ENCODE measurements around the gene IRF2BP2.
A peak's percentile ranks its signal among the peaks of the same experiment; 100 is the strongest.

The IRF2BP2 gene

DNA sequence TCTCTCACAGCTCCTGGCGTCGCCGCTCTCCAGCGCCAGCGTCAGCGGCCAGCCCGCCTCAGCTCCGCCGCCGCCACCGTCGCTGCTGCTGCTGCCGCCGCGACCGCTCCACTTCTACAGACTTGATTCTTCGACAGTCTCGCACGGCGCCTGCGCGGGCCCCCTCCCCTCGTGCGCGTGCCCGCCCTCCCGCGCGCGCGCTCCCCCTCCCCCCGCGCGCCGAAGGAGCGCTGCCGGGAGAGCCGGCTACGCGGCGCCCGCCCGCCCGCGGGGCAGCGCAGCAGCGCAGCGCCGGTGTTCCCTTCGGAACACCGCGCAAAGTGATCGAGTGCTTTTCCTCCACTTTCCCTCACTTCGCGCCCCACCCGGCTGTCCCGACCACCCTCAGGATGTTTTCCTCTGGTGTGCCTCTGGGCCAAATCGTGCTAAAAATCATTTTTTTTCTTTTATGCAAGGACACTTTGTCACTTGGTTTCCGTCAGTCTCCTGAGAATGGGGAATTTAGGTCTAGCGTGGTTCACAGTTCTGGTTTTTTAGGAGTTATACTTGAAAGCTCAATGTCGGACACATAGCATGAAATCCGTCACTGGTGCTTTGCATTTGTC lies at the start of gene IRF2BP2:
Gene IRF2BP2, minus strand, starts transcription at position 118 of the 605 bp plus-strand sequence. CDS start 684 bp downstream, outside the sequence.
- TF ChIP-seq, protein P1, sequence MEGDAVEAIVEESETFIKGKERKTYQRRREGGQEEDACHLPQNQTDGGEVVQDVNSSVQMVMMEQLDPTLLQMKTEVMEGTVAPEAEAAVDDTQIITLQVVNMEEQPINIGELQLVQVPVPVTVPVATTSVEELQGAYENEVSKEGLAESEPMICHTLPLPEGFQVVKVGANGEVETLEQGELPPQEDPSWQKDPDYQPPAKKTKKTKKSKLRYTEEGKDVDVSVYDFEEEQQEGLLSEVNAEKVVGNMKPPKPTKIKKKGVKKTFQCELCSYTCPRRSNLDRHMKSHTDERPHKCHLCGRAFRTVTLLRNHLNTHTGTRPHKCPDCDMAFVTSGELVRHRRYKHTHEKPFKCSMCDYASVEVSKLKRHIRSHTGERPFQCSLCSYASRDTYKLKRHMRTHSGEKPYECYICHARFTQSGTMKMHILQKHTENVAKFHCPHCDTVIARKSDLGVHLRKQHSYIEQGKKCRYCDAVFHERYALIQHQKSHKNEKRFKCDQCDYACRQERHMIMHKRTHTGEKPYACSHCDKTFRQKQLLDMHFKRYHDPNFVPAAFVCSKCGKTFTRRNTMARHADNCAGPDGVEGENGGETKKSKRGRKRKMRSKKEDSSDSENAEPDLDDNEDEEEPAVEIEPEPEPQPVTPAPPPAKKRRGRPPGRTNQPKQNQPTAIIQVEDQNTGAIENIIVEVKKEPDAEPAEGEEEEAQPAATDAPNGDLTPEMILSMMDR (IDR thresholded peaks at IDR 0.05; ENCODE audit: borderline replicate concordance, insufficient read depth, low read depth, low read length) = no peak

DNA sequence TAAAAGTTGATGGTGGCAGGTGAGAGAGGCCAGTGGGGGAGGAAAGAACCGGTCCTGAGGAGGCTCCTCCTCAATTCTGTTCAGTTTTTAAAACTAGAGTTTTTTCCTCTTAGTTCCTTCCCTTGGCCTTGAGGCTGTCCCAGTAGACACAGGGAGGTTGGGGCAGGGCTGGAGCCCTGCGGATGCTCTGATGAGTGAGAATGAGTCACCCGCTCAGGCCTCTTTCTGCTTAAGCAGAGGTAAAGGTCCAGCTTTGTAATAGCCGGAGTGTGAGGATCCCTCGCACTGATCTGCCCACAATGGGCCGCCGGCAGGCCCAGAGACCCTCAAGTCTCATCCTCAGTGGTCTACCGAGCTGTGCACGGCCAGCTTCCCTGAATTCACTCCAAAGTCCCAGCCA lies 49.6 kb upstream of the IRF2BP2 start:
- TF ChIP-seq, protein P1 (IDR thresholded peaks at IDR 0.05; ENCODE audit: borderline replicate concordance, insufficient read depth, low read depth, low read length) = no peak
- no peak overlapping the region for H3K4me3 ChIP-seq (ENCODE audit: low read depth, low read length)

More for the DNA sequence above, at the start of gene IRF2BP2:
- peak within 1 kb of the TSS; percentile 88 for H3K4me3 ChIP-seq (ENCODE audit: low read depth, low read length)

DNA sequence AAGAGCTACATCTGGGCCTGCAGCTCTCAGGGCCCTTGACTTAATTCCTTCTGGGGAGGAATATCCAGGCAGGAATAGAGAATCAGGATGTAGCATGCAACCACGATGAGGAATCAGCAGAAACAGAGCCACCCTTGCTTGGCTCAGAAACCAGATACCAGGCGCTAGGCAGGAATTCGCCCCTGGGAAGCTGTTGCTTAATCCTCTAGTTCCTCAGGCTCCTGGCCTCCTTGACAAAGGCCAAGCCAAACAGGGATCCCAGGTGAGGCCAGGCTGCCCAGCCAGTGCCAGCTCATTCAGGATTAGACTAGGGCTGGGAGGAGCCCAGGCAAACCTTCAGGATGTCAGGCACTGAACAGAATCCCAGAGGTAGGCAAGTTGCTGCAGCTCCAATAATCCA lies 48.2 kb upstream of the IRF2BP2 start:
- no peak overlapping the region for H3K4me3 ChIP-seq (ENCODE audit: low read depth, low read length)
- TF ChIP-seq, protein P1 (IDR thresholded peaks at IDR 0.05; ENCODE audit: borderline replicate concordance, insufficient read depth, low read depth, low read length) = no peak

DNA sequence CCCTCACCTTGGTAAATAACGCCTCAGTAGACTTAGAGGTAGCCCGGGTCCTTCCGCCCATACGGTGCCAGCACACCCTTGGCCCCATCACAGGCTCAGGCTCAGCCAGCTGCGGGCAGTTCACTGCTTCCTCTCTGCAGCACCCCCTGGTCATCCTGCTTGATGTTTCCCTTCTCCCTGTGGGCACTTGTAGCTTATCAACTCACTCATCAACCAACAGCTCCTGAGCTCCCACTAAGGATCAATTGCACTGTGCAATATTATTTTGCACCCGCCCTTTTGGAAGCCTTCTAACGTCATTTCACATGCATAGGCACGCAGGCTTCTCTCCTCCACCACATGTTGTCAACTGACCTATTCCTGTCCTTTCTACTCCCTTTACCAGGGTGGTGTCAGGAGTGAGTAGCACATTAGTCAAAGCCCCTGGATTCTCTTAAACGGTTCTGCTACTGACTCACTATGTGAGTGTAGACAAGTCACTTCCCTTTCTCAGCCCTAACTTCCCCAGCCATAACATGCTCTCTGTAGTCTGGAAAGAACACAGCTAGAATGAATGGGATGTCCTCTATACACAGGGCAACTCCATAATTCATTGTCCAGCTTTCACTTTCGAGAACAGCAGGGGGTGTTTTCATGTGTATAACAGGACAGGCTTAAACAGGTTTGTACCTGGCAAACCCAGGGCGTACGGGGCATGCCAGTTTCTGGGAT lies 47.1 kb upstream of the IRF2BP2 start:
- TF ChIP-seq, protein P1 (IDR thresholded peaks at IDR 0.05; ENCODE audit: borderline replicate concordance, insufficient read depth, low read depth, low read length) = no peak
- no peak overlapping the region for H3K4me3 ChIP-seq (ENCODE audit: low read depth, low read length)

DNA sequence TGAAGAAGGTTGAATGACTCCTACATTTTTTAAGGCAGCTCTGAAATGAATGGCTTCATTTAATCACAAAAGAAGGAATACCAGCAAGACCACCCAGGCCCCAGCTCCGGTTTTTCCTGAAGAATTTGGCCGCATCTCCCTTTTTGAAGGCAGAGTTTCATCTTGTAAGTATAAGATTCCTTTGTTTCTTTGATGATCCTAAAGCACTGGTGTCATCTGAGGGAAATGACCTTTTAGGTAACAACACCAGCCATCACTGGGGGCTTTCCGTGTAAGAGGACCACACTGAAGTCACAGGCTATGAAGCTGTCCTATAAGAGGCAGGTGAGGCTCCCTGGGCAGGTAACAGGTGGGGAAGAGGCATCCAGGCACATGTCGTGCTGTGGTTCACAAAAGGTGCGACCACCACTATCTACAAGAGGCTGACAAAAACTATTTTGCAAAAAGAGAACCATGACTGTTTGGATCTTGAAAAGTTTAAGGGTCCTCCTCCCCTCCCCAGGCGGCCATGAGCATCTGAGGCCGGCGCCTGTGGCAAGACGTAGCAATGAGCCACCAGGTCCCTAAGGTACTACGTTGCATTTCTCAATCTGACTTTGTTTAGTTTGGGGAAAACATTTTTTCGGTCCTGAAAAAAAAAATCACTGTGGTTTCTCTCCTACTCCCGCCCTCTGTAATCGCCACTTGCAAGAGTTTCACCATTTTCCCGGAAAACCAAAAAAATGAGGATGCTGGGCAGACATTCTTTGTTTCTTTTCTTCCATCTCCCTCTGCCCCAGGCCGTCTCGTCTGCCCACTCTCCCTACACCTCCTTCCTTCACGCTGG lies 46.3 kb upstream of the IRF2BP2 start:
- TF ChIP-seq, protein P1 (IDR thresholded peaks at IDR 0.05; ENCODE audit: borderline replicate concordance, insufficient read depth, low read depth, low read length) = no peak
- no peak overlapping the region for H3K4me3 ChIP-seq (ENCODE audit: low read depth, low read length)

DNA sequence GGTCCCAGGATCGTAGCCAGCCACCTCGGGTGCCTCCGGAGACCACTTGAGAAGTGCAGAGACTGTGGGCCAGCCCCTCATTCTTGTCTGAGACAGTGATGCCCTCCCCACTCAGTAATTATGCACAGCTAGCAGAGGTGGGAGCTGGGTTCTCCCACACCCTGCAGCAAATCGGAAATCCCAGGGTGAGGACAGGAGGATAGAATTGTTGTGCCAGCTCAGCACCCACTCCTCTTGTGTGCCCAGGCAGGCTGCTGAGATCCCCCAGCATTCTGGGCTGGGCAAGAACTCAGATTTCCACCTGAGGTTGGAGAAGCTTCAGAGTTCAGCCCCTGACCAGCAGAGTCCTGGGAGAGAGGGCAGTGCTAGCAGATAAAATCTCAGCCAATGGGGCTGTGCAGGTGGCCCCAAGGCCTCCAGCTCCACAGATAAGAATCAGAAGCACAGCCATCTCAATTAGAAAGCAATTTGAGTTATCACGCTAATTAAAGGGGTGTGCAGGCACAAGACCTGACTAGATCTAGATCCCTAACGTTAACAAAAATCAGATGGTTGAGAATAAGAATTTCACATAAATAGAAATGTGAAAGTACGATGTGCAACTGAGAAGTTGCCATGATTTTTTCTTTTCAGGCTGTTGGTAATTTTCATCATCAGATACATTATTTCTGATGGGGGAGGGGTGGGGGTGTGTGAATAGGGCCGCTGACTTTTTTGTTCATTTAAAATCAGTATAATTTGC lies 45.5 kb upstream of the IRF2BP2 start:
- no peak overlapping the region for H3K4me3 ChIP-seq (ENCODE audit: low read depth, low read length)
- TF ChIP-seq, protein P1 (IDR thresholded peaks at IDR 0.05; ENCODE audit: borderline replicate concordance, insufficient read depth, low read depth, low read length) = no peak
